ENCODE data around the gene NAIF1.

NAIF1 gene

GRCh38 chr9:128062279-128062678 is 4.8 kb downstream of the NAIF1 start:
- no peak for DNase-seq (ENCODE audit: low read depth)
- H3K4me3 ChIP-seq (ENCODE audit: low read depth, low read length), result no peak overlapping the region
- TF ChIP-seq, protein P1, sequence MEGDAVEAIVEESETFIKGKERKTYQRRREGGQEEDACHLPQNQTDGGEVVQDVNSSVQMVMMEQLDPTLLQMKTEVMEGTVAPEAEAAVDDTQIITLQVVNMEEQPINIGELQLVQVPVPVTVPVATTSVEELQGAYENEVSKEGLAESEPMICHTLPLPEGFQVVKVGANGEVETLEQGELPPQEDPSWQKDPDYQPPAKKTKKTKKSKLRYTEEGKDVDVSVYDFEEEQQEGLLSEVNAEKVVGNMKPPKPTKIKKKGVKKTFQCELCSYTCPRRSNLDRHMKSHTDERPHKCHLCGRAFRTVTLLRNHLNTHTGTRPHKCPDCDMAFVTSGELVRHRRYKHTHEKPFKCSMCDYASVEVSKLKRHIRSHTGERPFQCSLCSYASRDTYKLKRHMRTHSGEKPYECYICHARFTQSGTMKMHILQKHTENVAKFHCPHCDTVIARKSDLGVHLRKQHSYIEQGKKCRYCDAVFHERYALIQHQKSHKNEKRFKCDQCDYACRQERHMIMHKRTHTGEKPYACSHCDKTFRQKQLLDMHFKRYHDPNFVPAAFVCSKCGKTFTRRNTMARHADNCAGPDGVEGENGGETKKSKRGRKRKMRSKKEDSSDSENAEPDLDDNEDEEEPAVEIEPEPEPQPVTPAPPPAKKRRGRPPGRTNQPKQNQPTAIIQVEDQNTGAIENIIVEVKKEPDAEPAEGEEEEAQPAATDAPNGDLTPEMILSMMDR (IDR thresholded peaks at IDR 0.05; ENCODE audit: control insufficient read depth, extremely low read depth, insufficient read depth), result no peak

- no peak overlapping the region for H3K4me3 ChIP-seq (ENCODE audit: low read depth, low read length)
- DNase-seq (ENCODE audit: low read depth), result no peak
- TF ChIP-seq, protein P1 (IDR thresholded peaks at IDR 0.05; ENCODE audit: control insufficient read depth, extremely low read depth, insufficient read depth), result no peak
Measured at GRCh38 chr9:128061275-128061960, 5.7 kb downstream of the NAIF1 start.

- TF ChIP-seq, protein P1 (IDR thresholded peaks at IDR 0.05; ENCODE audit: control insufficient read depth, extremely low read depth, insufficient read depth), result no peak
- no peak for DNase-seq (ENCODE audit: low read depth)
- no peak overlapping the region for H3K4me3 ChIP-seq (ENCODE audit: low read depth, low read length)
Measured at GRCh38 chr9:128059365-128059983, 7.6 kb downstream of the NAIF1 start.

- no peak for DNase-seq (ENCODE audit: low read depth)
- TF ChIP-seq, protein P1 (IDR thresholded peaks at IDR 0.05; ENCODE audit: control insufficient read depth, extremely low read depth, insufficient read depth), result no peak
- H3K4me3 ChIP-seq (ENCODE audit: low read depth, low read length), result no peak overlapping the region
Measured at GRCh38 chr9:128057724-128058409, 9.3 kb downstream of the NAIF1 start.

DNA sequence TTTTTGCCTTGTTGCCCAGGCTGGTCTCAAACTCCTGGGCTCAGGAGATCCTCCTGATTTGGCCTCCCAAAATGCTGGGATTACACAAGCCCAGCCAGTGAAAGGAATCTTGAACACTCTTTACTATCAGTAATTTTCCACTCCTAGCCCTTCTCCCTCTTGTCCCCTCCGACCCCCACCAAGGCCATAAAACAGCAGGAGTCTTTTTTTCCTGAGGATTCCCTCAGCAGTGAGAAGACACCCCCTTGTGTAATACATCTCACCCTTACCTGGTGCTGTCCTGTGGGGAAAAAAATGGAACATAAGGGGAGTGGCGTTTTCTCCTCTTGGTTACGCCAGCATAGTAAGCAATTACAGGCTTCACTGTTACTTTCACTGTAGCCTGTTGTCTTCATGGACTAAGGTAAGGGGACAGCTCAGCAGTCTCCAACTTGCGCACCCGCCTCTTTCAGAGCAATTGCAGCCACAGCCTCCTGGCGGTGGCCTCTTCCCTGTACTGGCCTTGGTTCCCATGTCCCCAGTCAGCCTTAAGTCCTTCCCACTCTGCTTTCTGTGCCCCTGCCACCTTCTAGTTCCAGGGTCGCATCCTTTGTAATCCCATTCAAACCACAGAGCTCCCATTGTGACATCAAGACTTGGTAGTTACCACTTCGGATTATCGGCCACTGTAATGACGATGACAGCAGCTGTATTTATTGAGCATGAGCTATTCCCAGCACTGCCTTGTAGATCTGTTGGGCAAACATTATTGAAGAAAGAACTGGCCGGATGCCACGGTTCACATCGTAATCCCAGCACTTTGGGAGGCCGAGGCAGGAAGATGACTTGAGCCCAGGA is 10.0 kb downstream of the NAIF1 start:
- peak; percentile 92 for DNase-seq (ENCODE audit: low read depth)
- no peak overlapping the region for H3K4me3 ChIP-seq (ENCODE audit: low read depth, low read length)
- TF ChIP-seq, protein P1 (IDR thresholded peaks at IDR 0.05; ENCODE audit: control insufficient read depth, extremely low read depth, insufficient read depth), result no peak

- DNase-seq (ENCODE audit: low read depth), result no peak
- H3K4me3 ChIP-seq (ENCODE audit: low read depth, low read length), result no peak overlapping the region
- TF ChIP-seq, protein P1 (IDR thresholded peaks at IDR 0.05; ENCODE audit: control insufficient read depth, extremely low read depth, insufficient read depth), result no peak
Measured at GRCh38 chr9:128056086-128056485, 11.0 kb downstream of the NAIF1 start.
